Ureter (tissue), 1 donor: ENCODE data around the gene SLC25A26. TPM values are rescaled to one million over a fixed set of nuclear protein-coding genes. Genes with fewer than 3 reads are reported as not detected.
"Not testable (repeated sequence)": the region's sequence is repeated elsewhere in the genome, so short reads cannot be mapped to it uniquely, and the experiment has no call there.

Experiments
- DNase-seq: peaks from one replicate; pipeline ENCODE4 v3.0.0-alpha.2; 2020; ENCODE audit warnings: low spot score
- total RNA-seq: library from RNA; stranded (reverse); gene quantifications from one replicate; pipeline ENCODE4 v1.2.4, GENCODE V29; 2023
- donor health status: DM: yes; HTN: yes; CAD: no.

SLC25A26 gene
- total RNA-seq, 1 donor from 2014 or later = 21.3 TPM

DNA sequence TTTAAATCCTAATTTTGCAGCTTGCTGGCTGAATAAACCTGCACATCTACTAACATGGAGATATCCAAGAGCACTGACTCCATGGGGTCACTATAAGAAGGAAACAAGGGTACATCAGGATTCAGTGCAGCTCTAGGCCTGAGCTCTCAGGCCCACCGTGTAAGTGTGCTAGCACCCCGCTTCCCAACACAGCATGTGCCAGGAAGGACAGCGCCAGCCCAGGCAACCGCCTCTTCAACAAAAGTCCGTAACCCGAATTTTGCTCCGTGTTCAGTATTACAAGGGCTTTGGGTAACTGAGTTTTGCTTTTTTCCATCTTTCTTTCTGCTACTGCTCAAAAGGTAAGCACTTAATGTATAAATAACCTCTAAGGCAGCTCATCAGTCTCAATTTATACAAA is 190.2 kb downstream of the SLC25A26 start:
- no peak for DNase-seq

DNA sequence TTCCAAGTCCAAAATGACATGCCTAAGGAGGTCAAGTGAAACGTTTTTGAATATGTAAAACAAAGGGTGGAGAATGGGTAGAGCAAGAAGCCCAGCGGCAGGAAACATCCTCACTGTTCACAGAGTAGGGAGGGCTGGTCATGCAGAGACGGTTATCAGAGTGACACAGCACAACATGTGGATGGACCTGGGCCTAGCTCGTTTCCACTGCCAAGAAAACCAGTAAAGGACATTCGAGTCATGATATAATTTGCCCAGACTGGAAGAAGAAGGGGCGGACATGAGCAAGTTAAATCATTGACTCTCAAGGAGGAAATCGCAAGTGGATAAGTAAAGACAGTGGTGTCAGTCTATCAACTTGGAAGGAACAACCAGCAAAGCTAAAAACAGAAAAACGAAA is 190.7 kb downstream of the SLC25A26 start:
- DNase-seq = no peak

DNA sequence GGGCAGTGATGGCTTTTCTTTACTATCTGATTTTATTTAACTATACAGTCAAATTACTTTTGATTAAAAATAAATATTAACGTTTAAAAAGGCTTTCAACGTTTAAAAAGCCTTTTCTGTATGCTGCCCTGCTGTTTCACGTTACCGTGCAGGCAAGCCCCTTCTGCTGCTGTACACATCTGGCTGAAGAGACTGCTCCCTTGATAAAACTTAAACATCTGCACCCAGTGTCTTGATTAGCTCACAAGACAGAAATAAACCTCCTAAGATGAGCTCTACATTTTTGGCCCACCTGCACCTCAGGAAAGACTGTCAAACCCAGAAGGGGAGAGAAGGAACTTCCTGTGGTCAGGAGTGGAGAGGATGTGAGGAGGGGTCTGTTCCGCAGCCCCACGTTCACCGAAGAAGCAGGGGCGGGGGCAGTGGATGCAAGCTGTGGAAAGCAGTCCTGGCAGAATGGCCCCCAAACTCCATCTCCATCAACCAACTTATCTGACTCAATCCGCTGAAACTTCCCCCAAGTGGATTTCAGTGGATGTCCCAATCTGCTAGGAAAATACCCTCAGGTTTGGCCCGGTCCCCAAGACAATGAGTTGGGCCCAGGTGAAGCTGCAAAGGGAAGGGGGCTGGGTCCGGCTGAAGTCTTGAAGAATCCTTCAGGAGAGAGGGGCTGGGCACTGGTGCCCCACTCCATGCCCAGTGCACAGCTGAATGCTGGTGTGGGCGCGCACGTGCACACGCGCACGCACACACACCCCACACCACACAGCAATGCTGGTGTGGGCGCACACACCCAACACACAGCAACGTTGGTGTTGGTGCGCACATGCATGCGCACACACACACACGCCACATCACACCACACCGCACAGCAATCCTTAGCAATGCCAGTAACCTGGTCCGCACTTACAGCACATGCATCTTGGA is 191.4 kb downstream of the SLC25A26 start:
- DNase-seq = no peak

DNA sequence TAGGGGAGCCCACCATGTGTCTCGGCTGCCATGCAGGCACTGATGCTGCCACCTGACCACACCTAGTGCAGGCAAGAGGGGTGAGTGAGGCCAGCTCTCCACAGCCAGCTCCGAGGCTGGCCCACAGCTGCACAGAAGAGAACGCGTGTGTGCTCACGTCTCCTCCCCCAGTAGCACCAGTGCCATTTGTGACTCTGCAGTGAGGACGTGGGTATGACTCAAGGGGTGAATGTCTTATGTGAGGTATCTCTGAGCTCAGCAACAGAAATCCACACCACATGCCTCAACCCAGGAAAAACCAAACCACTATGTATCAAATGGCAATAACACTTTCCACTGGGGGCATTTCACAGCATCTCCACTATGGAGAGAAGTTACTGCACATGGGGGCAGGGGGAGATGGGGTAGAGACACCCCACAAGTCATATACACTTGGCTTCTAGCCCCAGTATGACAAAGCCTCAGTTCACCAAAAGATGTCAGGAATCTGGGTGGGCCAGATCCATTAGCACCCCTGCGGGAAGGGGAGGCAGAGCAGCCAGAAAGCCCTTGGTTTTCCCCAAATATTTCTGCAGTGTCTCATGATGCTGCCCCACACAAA is 192.4 kb downstream of the SLC25A26 start:
- no peak for DNase-seq

DNA sequence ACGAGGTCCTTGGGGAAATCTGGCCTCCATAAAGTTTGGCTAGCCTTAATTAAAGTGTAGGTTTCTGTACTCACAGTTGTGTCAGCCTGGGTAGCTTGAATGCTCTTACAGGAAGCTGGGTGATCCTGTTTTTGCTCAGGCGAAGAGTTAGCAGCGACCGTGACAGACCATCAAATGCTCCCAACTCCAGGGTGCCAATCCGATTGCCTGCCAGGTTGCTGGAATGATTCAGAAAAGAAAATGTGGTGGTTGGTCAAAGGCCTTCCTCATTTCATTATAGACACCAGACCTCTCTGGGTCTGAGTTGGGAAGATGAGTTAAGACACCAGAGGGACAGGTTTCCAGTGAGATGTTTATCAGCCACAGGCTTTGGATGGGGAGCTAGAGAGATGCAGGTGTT is 194.0 kb downstream of the SLC25A26 start:
- no peak for DNase-seq

DNA sequence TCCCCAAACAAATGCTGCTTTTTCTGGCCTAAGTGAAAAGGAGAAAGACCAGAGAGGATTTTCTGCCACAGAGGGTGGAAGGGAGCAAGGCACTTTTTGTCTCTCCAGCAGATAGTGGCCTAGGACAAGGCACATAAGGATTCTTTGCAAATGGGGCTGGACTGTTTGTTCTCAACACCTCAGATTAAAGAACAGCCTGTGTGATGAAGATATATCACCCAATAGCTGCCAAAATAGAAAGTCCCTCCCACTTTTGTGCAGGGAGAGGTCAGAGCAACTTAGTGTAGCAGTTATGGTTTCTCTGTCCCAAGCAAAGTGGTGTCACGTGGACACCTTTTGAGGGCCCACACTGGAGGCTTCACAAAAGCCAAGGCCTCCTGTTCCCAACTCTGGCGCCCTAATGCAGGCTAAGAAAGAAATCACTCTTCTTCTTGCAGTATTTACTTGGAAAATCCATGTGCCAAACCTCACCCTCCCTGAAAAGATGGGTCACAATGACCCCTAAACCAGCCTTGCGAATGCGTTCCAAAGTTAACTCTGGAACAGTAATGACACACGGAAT is 195.1 kb downstream of the SLC25A26 start:
- no peak for DNase-seq

DNA sequence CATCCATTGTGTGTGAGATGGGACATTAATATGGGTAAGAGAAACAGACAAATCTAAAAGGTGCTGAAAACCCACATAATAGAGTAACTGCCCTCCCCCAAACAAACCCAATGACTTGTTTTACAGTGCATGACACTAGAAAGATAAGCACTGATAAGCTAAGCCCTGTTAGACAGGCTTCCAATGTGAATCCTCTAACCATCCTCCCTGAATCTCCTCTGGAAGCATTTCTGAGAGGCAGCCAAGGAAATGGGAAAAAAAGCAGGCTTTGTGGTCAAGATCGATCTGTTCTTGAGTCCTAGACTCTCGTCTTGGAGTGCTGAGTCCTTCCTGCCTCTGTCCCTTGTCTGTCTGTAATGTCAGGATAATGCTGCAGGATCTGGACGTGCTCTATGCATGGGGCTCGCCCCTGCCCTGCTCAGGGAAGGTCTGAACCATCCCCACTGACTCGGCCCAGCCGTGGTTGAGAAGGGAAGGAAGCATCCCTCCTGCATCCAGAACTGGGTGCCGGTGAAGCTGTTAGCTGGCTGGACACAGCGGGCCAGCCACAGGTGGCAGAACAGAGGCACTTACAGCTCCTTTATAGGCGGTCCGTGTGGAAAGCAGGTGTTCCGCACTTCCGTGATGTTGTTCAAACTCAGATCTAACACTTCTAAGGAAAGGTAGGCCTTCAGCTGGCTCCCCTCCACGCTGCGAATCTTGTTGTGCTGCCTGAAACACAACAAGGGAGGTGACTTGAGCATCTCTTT is 195.9 kb downstream of the SLC25A26 start:
- no peak for DNase-seq

DNA sequence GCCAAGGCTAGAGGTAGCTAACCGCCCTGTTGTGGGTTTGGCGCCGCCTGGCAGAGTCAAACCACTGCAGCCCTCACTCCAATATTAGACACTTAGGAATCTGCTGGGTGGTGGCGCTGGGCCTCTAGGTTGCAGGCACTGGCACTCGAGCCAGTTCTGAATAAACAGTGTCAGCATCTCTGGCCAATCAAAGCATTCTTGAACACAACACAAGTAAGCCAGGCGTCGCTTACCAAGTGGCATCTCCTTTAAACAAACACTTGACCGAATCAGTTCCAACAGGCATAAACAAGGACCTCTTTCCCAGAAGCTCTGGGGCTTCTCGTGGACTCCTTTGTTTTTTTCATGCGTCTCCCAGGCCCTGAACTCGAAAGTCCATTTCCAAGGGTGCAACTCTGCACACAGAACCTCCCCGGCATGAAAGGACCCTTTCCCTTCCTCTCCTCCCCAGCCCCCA is 197.7 kb downstream of the SLC25A26 start:
- no peak for DNase-seq

DNA sequence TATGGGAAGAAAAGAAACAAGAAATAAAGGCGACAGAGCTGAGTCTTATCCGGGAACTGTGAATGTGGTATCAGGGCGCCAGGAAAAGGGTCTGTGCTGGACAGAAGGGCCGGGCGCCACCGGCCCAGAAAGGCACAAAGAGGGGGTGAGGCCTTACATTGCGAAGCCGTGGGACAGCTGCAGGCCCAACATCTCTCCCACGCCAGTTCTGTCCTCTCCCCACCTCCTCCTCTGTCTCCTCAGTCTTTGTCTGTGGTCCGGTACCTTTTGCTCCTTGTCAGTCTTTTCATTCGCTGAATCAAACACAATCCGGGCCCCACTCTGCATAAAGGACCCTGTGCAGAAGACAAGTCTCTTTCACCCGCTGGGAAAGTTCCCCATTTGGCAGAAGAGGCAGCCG is 198.2 kb downstream of the SLC25A26 start:
- DNase-seq = no peak

DNA sequence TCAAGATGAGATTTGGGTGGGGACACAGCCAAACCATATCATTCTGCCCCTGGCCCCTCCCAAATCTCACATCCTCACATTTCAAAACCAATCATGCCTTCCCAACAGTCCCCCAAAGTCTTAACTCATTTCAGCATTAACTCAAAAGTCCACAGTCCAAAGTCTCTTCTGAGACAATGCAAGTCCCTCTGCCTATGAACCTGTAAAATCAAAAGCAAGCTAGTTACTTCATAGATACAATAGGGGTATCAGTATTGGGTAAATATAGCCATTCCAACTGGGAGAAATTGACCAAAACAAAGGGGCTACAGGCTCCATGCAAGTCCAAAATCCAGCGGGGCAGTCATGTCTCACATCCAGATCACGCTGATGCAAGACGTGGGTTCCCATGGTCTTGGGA is 200.3 kb downstream of the SLC25A26 start:
- DNase-seq = not testable (repeated sequence)

DNA sequence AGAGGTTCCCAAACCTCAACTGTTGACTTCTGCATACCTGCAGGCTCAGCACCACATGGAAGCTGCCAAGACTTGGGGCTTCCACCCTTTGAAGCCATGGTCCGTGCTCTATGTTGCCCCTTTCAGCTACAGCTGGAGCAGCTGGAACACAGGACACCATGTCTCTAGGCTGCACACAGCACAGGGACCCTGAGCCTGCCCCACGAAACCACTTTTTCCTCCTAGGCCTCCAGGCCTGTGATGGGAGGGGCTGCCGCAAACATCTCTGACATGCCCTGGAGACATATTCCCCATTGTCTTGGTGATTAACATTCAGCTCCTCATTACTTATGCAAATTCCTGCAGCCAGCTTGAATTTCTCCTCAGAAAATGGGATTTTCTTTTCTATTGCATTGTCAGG is 201.1 kb downstream of the SLC25A26 start:
- DNase-seq = not testable (repeated sequence)

DNA sequence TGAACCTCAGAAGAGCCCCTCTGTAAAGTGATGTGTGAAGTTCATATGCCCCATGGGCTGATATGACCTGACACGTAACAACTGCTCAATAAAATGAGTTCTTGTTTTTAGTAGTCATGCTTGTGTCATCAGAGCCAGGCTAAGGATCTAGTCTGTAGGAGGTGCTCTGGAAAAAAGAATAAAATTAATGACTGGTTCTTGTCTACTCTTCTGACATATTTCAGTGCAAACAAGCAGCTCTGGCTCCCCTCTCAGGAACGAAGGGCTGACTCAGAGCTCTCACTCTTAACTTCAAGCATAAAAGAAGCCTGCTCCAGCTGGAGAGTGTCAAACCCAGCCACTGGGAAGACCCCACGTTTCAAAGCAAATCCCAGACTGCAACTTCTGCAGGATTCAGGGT is 203.0 kb downstream of the SLC25A26 start:
- DNase-seq = no peak

DNA sequence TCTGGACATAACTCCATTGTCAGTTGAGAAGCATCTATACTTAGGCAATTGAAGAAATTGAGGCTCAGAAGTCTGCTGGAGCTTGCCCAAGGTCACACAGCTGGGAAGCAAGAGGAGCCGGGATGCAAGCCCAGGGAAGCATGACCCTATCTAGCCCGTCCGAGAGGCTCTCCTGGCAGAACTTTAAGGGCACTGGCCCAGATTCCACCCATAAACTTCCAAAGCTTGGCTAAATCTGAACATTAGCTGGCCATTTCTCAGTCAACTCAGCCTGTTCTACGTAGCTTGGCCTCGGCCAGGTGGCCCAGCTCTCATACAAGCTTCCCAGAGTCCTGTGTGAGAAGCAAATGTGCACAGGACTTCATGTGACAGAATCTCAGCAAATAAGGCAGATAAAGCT is 204.2 kb downstream of the SLC25A26 start:
- peak; percentile 65 for DNase-seq

DNA sequence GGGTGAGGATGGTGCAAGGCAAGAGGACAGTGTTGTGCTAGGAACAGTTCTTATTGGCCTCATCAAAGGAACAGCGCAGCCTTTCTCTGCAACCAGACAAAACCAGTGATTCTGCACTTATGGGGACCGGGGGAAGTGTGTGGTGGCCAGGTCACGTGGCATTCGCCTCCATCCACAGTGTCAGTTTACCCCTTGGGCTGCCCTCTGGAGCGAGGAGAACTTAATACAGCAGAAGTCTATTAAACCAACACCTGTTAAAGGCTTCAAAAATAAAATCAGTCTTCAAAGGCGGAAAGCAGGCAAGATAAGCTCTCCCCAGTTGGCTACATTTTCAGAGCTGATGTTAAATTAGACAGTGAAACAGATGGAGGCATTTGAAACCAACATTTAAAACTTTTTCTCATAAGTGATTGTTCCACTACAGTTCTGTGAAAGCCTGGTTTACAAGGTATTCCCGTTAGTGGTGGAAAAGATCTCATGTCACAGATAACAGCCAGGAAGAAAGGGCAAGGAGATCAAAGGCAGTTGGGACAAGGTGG is 204.8 kb downstream of the SLC25A26 start:
- no peak for DNase-seq

DNA sequence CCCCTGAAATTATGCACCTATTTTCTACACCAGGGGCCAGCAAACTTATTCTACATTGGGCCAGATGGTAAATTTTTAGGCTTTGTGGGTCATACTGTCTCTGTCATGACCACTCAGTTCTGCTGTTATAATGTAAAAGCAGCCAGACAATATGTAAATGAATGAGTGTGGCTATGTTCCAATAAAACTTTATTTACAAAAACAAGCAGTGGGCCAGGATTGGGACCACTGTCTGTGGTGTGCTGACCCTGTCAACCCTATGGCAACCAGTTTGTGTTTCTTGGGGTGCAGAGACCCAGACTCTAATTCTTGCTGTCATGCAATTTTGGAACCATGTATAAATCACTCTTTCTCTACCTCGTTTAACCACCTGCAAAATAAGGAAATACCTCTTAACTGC is 205.3 kb downstream of the SLC25A26 start:
- no peak for DNase-seq

DNA sequence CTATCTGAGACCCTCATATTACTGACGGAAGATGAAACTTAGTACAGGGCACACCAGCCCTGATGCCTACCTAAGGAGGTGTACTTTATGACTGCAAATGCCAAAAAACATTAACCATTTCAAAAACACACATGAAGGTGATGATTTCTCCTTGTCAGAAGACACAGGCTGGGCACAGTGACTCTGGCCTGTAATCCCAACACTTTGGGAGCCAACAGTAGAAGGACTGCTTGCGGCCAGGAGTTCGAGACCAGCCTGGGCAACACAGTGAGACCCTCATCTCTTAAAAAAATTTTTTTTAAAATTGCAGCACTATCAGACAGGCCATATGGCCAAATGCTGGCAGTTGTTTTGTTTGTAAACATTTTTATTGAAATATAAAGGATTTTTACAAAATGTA is 206.6 kb downstream of the SLC25A26 start:
- DNase-seq = no peak

DNA sequence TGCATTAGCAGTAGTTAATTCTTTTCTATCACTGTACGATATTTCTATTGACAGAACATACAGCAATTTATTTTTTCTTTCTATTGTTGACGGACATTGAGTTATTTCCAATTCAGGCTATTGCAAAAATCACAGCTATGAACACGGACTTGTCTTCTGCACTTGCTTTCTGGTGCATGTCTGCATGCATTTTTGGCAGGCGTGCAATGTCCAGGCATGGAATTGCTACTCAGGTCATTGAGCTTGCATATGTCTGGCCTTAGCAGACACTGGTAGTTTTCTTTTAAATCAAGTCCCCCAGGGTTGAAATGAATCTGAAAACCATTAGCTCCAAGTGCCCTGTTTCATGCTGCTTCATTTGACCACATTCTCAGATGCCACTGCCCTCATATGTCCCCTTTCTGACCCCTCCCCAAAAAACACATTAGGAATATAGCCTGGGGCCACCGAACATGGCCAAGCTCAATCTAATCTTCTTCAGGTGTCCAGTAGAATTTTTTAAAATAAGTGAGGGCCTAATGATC is 207.2 kb downstream of the SLC25A26 start:
- DNase-seq = no peak
